Endodermal cell (in vitro differentiated cells): ENCODE results near the gene KRT38. TPM values are rescaled to one million over a fixed set of nuclear protein-coding genes. Genes with fewer than 3 reads are reported as not detected.

Source experiments
- DNase-seq: peaks from one replicate; pipeline ENCODE4 v3.0.0-alpha.2; 2017
- H3K27ac ChIP-seq: 2 replicates; pipeline ENCODE4 v1.5.1; 2013; ENCODE audit warnings: mild to moderate bottlenecking, low read depth, low read length, moderate library complexity
- H3K27me3 ChIP-seq: 2 replicates; pipeline ENCODE4 v1.6.1; 2013; ENCODE audit warnings: mild to moderate bottlenecking, low read length, moderate library complexity; ENCODE audit not compliant: insufficient read depth, control insufficient read depth, poor library complexity, severe bottlenecking
- H3K36me3 ChIP-seq: 2 replicates; pipeline ENCODE4 v1.7.0; 2013; ENCODE audit warnings: mild to moderate bottlenecking, low read length, moderate library complexity; ENCODE audit not compliant: control insufficient read depth, insufficient read depth
- H3K4me1 ChIP-seq: one replicate; pipeline ENCODE4 v1.7.0; 2013; ENCODE audit warnings: low read length; ENCODE audit not compliant: control insufficient read depth, insufficient read depth
- H3K4me3 ChIP-seq: 2 replicates; pipeline ENCODE4 v1.5.1; 2013; ENCODE audit warnings: mild to moderate bottlenecking, low read length, moderate library complexity
- H3K9ac ChIP-seq: 2 replicates; pipeline ENCODE4 v1.6.1; 2013; ENCODE audit warnings: mild to moderate bottlenecking, low read length, moderate library complexity; ENCODE audit not compliant: poor library complexity, severe bottlenecking; ENCODE audit errors: extremely low read depth
- H3K9me3 ChIP-seq: 2 replicates; pipeline ENCODE4 v1.6.1; 2013; ENCODE audit warnings: mild to moderate bottlenecking, low read length, moderate library complexity; ENCODE audit not compliant: control insufficient read depth
- H3K27ac Mint-ChIP-seq: 2 replicates; pipeline ENCODE4 v1.8.0; 2020; ENCODE audit warnings: mixed read lengths
- H3K27me3 Mint-ChIP-seq: 2 replicates; pipeline ENCODE4 v1.8.0; 2021; ENCODE audit warnings: mild to moderate bottlenecking, mixed read lengths; ENCODE audit not compliant: insufficient read depth
- H3K36me3 Mint-ChIP-seq: 2 replicates; pipeline ENCODE4 v1.8.0; 2020; ENCODE audit warnings: low read depth, mixed read lengths
- H3K4me1 Mint-ChIP-seq: 2 replicates; pipeline ENCODE4 v1.8.0; 2020; ENCODE audit warnings: mixed read lengths
- H3K4me3 Mint-ChIP-seq: 2 replicates; pipeline ENCODE4 v1.8.0; 2020; ENCODE audit warnings: mild to moderate bottlenecking, moderate library complexity, mixed read lengths
- H3K9me3 Mint-ChIP-seq: 2 replicates; pipeline ENCODE4 v1.8.0; 2020; ENCODE audit warnings: mild to moderate bottlenecking, mixed read lengths
- CTCF ChIP-seq: fragments of 200-600 bp; sonication (generic); conservative IDR thresholded peaks from 2 replicates; pipeline ENCODE4 v1.5.0; 2021; ENCODE audit warnings: antibody characterized with exemption, mild to moderate bottlenecking
- WGBS, 2 experiments: methylation state at CpG; one replicate each; pipeline versions ENCODE4 v1.1.5 to v1.1.7; 2013; ENCODE audit warnings: missing lambda C conversion rate in 2 of 2, mixed read lengths in 1 of 2; ENCODE audit not compliant: insufficient coverage in 1 of 2, insufficient read length in 1 of 2; 5-methylcytosine and 5-hydroxymethylcytosine counted together
- total RNA-seq, 2 donors: library from RNA; stranded (reverse); fragmentation: NEBNext Ultra II Directional in 1 of 2; extraction: Animal tissue kit (Norgen Biotek cat#: 25700) in 1 of 2; gene quantifications; 2 replicates in 1 of 2; 3 replicates in 1 of 2; pipeline ENCODE4 v1.2.1, GENCODE V29; 2021

KRT38 gene
- total RNA-seq, 2 donors from 2014 or later = not detected

GRCh38 chr17:41464173-41464572 is 23.4 kb upstream of the KRT38 start:
- H3K27ac Mint-ChIP-seq = no peak overlapping the region
- peaks cover 1% of the 10 kb centered on the region for H3K9me3 Mint-ChIP-seq
- Histone ChIP-seq H3K27me3 (no peaks in the 10 kb centered on the region), H3K36me3 (no peaks in the 10 kb centered on the region), H3K4me1 (no peaks in the 10 kb centered on the region), H3K9ac (no peak overlapping the region), H3K4me3 (no peak overlapping the region), H3K9me3 (no peaks in the 10 kb centered on the region), H3K27ac (no peak overlapping the region)
- 88 to 93% methylated on average over 8 to 11 of the region's 11 CpGs for WGBS, 2 experiments
- no peak for TF ChIP-seq CTCF
- H3K36me3 Mint-ChIP-seq = no peaks in the 10 kb centered on the region
- no peaks in the 10 kb centered on the region for H3K4me1 Mint-ChIP-seq
- no peaks in the 10 kb centered on the region for H3K27me3 Mint-ChIP-seq
- no peak overlapping the region for H3K4me3 Mint-ChIP-seq
- no peak for DNase-seq

GRCh38 chr17:41463746-41464145 is 23.0 kb upstream of the KRT38 start:
- no peak for DNase-seq
- no peaks in the 10 kb centered on the region for H3K36me3 Mint-ChIP-seq
- H3K27ac Mint-ChIP-seq = no peak overlapping the region
- TF ChIP-seq CTCF = no peak
- no peaks in the 10 kb centered on the region for H3K27me3 ChIP-seq
- H3K4me3 Mint-ChIP-seq = no peak overlapping the region
- H3K27ac ChIP-seq = no peak overlapping the region
- no peaks in the 10 kb centered on the region for H3K9me3 ChIP-seq
- WGBS, 2 experiments = 90 to 97% methylated on average over 2 to 8 of the region's 8 CpGs
- H3K4me3 ChIP-seq = no peak overlapping the region
- no peaks in the 10 kb centered on the region for H3K9me3 Mint-ChIP-seq
- H3K4me1 Mint-ChIP-seq = no peaks in the 10 kb centered on the region
- H3K36me3 ChIP-seq = no peaks in the 10 kb centered on the region
- no peaks in the 10 kb centered on the region for H3K27me3 Mint-ChIP-seq
- no peak overlapping the region for H3K9ac ChIP-seq
- H3K4me1 ChIP-seq = no peaks in the 10 kb centered on the region

GRCh38 chr17:41462705-41463104 is 21.9 kb upstream of the KRT38 start:
- H3K36me3 Mint-ChIP-seq = no peaks in the 10 kb centered on the region
- DNase-seq = no peak
- Histone ChIP-seq H3K9ac (no peak overlapping the region), H3K4me1 (no peaks in the 10 kb centered on the region), H3K9me3 (no peaks in the 10 kb centered on the region), H3K27ac (no peak overlapping the region), H3K27me3 (peaks cover 3% of the 10 kb centered on the region), H3K4me3 (no peak overlapping the region), H3K36me3 (no peaks in the 10 kb centered on the region)
- 74 to 78% methylated on average over 13 to 15 of the region's 15 CpGs for WGBS, 2 experiments
- H3K4me3 Mint-ChIP-seq = no peak overlapping the region
- no peaks in the 10 kb centered on the region for H3K9me3 Mint-ChIP-seq
- H3K27me3 Mint-ChIP-seq = peaks cover 5% of the 10 kb centered on the region
- H3K27ac Mint-ChIP-seq = no peak overlapping the region
- no peak for TF ChIP-seq CTCF
- peaks cover 5% of the 10 kb centered on the region for H3K4me1 Mint-ChIP-seq
